WI38 (cell line): ENCODE measurements around the gene PLEKHN1.

Source experiments
- H3K4me3 ChIP-seq: 2 replicates; pipeline ENCODE4 v1.5.1; 2011; ENCODE audit warnings: low read depth, mild to moderate bottlenecking, control low read depth, low read length
- CTCF ChIP-seq: IDR thresholded peaks from 2 replicates; pipeline ENCODE4 v1.5.1; 2012; ENCODE audit warnings: low read depth, mild to moderate bottlenecking, control low read depth, low read length

Gene PLEKHN1

GRCh38 chr1:965526-966134, 652 bp upstream of the PLEKHN1 start:
- peak overlapping the region; percentile 61 for H3K4me3 ChIP-seq
- TF ChIP-seq CTCF: no peak

- peak overlapping the region; percentile 61 for H3K4me3 ChIP-seq
- no peak for TF ChIP-seq CTCF
Observed at GRCh38 chr1:966704-967300, 520 bp downstream of the PLEKHN1 start.

- no peak overlapping the region for H3K4me3 ChIP-seq
- TF ChIP-seq CTCF: no peak
Observed at GRCh38 chr1:967466-968343, 1.4 kb downstream of the PLEKHN1 start.

- TF ChIP-seq CTCF: no peak
- no peak overlapping the region for H3K4me3 ChIP-seq
Observed at GRCh38 chr1:969260-969855, 3.1 kb downstream of the PLEKHN1 start.

- no peak for TF ChIP-seq CTCF
- H3K4me3 ChIP-seq: no peak overlapping the region
Observed at GRCh38 chr1:970242-970972, 4.1 kb downstream of the PLEKHN1 start.

GRCh38 chr1:970973-971730, 4.9 kb downstream of the PLEKHN1 start:
- H3K4me3 ChIP-seq: no peak overlapping the region

More at GRCh38 chr1:970973-971730, 4.9 kb downstream of the PLEKHN1 start:
- TF ChIP-seq CTCF: no peak
